ENCODE measurements around the gene RNU6-9.

RNU6-9 gene

DNA sequence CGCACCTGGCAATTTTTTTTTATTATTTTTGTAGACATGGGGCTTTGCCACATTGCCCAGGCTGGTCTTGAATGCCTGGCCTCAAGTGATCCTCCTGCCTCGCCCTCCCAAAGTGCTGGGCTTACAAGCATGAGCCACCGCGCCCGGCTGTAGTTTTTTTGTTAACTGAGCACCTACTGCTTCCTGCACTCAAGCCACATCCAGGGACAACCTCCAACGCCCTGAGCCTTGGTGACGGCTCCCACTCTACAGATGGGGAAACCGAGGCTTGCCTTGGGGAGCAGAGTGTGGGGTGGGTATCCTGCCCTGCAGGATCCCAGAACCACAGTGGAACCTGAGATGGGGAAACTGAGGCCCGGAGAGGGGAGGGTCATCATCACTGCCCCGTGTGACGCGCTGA is 38.1 kb upstream of the RNU6-9 start:
- no peaks in the 10 kb centered on the region for H3K36me3 Mint-ChIP-seq
- H3K9me3 Mint-ChIP-seq, result peaks cover 0 to 1% of the 10 kb centered on the region in 2 donors
- H3K4me1 Mint-ChIP-seq, result peaks cover 0 to 7% of the 10 kb centered on the region in 2 donors
- H3K27me3 Mint-ChIP-seq, result peaks cover 20 to 46% of the 10 kb centered on the region in 2 donors
- DNase-seq (no peak), ATAC-seq (replicated peaks) (no peak)
- H3K27ac Mint-ChIP-seq, result no peak overlapping the region
- no peak overlapping the region for H3K4me3 Mint-ChIP-seq

DNA sequence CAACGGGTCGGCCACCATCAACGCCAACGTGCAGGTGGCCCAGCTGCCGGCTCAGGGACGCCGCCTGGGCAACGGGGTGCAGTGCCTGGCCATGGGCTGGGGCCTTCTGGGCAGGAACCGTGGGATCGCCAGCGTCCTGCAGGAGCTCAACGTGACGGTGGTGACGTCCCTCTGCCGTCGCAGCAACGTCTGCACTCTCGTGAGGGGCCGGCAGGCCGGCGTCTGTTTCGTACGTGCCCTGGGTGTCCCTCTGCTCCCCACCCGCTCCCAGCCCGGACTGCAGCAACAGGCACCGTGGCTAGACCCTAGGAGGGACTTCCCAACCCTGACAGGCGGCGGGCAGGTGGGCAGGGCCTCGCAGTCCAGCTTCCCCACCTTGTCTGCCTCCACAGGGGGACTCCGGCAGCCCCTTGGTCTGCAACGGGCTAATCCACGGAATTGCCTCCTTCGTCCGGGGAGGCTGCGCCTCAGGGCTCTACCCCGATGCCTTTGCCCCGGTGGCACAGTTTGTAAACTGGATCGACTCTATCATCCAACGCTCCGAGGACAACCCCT is 37.6 kb upstream of the RNU6-9 start:
- peaks cover 0 to 1% of the 10 kb centered on the region in 2 donors for H3K9me3 Mint-ChIP-seq
- no peaks in the 10 kb centered on the region for H3K36me3 Mint-ChIP-seq
- no peak overlapping the region for H3K27ac Mint-ChIP-seq
- ATAC-seq (replicated peaks) (no peak), DNase-seq (no peak)
- H3K4me1 Mint-ChIP-seq, result peaks cover 0 to 7% of the 10 kb centered on the region in 2 donors
- H3K4me3 Mint-ChIP-seq, result no peak overlapping the region
- peaks cover 16 to 42% of the 10 kb centered on the region in 2 donors for H3K27me3 Mint-ChIP-seq

DNA sequence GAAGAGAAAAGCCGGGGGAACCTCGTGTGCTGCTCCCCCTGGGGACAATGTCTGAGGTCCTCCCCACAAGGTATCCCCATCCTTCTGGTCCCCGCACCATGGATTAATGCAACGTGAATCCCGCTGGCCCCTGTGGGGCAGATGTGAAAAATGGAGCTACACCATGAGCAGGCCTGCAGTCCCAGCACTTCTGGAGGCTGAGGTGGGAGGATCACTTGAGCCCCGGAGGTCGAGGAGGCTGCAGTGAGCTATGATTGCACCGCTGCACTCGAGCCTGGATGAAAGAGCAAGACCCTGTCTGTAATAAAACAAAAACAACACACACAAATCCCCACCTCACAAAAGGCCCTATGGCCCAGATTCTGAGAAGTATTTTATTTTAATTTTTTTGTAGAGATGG is 35.0 kb upstream of the RNU6-9 start:
- no peak for ATAC-seq (replicated peaks)
- H3K4me3 Mint-ChIP-seq, result no peak overlapping the region
- H3K4me1 Mint-ChIP-seq, result peaks cover 6 to 17% of the 10 kb centered on the region in 2 donors
- no peak for DNase-seq
- no peak overlapping the region for H3K27ac Mint-ChIP-seq
- H3K27me3 Mint-ChIP-seq, result peaks cover 11 to 34% of the 10 kb centered on the region in 2 donors
- no peaks in the 10 kb centered on the region for H3K36me3 Mint-ChIP-seq
- peaks cover 0 to 1% of the 10 kb centered on the region in 2 donors for H3K9me3 Mint-ChIP-seq

DNA sequence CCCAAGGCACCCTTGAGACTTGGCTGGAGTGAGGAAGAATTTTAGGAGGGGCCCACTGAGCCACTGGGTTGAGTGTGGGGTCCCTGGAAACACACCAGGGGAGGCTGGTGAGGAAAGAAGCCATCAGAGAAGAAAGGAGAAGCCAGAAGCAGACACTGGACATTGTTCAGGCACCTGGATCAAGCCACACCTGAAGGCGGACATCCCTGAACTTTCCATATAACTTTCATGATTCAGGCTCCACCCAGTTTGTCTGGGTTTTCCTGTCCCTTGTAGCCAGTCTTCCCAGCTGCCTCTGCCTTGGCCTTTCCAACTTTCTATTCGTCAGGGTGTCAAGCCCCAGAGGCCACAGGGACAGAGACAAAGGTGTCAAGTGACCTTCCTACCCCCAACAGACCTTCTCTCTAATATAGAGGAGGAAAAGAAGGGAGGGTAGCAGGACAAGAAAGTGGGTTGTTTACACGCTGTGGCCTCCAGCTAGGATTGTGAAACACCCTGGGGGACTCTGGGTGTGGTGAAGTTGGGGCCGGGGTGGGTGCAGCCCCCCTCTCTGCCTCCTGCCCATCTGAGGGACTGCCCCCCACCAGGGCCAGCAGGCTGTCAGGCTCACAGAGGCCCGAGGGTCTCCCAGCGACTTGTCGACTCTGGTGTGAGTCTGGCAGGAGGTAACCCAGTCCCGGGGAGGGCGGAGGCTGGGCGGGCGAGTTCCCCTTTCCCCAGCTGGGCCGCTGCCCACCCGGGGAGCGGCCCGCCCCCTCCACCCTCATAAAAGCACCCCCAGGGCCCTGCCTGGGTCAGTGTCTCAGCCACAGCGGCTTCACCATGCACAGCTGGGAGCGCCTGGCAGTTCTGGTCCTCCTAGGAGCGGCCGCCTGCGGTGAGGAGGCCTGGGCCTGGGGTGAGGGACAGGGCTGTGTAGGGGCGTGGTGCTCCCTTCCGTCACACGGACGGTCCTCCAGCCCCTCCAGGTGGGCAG is 34.1 kb upstream of the RNU6-9 start, which contains the start of gene CFD:
CFD (plus strand) TSS at position 797 of the 976 bp plus-strand sequence; CDS start at position 823, 26 bp downstream.
- Mint-ChIP-seq H3K9me3 (peaks cover 0 to 1% of the 10 kb centered on the region in 2 donors), H3K4me1 (peaks cover 10 to 26% of the 10 kb centered on the region in 2 donors), H3K27ac (no peak within 1 kb of the TSS), H3K27me3 (peaks cover 11 to 34% of the 10 kb centered on the region in 2 donors), H3K36me3 (no peaks in the 10 kb centered on the region), H3K4me3 (peak within 1 kb of the TSS; percentile 67 to 72)
- no peak for ATAC-seq (replicated peaks)
- no peak for DNase-seq

DNA sequence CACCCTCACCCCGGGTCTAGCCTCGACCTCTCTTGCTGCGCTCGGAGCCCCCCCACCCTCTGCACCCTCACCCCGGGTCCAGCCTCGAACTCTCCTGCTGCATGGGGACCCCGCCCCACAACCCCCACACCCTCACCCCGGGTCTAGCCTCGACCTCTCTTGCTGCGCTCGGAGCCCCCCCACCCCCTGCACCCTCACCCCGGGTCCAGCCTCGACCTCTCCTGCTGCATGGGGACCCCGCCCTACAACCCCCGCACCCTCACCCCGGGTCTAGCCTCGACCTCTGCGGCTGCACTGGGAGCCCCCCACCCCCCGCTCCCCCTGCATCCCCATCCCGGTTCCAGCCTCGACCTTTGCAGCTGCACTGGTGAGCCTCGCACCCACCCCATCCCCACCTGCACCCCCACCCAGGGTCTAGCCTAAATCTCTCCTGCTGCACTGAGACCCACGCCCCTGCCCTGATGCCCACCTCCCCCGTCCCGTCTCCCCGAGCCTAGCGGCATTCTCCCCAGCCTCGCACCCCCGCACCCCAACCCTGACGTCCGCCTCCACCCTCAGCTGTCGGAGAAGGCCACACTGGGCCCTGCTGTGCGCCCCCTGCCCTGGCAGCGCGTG is 32.0 kb upstream of the RNU6-9 start:
- H3K27ac Mint-ChIP-seq, result peak overlapping the region; percentile 37
- peak overlapping the region; percentile 33 to 57 for H3K4me3 Mint-ChIP-seq
- peaks cover 0 to 4% of the 10 kb centered on the region in 2 donors for H3K36me3 Mint-ChIP-seq
- peaks cover 10 to 27% of the 10 kb centered on the region in 2 donors for H3K4me1 Mint-ChIP-seq
- no peak for ATAC-seq (replicated peaks)
- peaks cover 0 to 1% of the 10 kb centered on the region in 2 donors for H3K9me3 Mint-ChIP-seq
- H3K27me3 Mint-ChIP-seq, result peaks cover 11 to 34% of the 10 kb centered on the region in 2 donors
- DNase-seq, result no peak

DNA sequence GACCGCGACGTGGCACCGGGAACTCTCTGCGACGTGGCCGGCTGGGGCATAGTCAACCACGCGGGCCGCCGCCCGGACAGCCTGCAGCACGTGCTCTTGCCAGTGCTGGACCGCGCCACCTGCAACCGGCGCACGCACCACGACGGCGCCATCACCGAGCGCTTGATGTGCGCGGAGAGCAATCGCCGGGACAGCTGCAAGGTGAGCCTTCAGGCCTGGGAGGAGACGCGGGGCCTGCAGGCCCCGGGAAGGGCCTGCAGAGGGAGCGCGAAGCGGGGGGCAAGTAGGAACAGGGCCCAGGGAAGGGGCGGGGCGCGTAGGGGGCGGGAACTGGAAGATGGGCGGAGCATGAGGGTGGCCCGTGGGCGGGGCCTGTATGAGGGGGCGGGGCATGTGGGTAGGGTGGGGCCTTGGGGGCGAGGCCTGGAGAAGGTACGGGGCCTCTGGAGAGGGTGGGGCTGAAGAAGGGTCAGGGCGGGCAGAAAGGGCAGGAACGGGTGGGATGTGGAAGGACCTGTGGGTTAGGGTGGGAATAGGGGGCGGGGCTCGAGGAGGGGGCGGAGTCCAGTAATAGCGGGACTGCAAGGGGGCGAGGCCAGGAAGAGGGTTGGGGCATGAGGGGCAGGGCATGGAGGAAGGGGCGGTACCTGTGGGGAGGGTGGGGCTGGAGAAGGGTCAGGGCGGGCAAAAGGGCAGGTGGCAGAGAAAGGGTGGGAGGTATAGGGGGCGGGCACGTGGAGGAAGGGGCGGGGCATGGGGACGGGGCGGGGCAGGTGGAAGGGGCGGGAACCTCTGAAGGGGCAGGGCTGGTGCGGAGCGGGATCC is 31.3 kb upstream of the RNU6-9 start:
- peaks cover 10 to 27% of the 10 kb centered on the region in 2 donors for H3K4me1 Mint-ChIP-seq
- ATAC-seq (replicated peaks) (peak; percentile 26 to 33), DNase-seq (no peak)
- H3K4me3 Mint-ChIP-seq, result peak overlapping the region; percentile 67 to 70
- H3K27ac Mint-ChIP-seq, result peak overlapping the region; percentile 77
- peaks cover 11 to 34% of the 10 kb centered on the region in 2 donors for H3K27me3 Mint-ChIP-seq
- peaks cover 0 to 1% of the 10 kb centered on the region in 2 donors for H3K9me3 Mint-ChIP-seq
- peaks cover 0 to 4% of the 10 kb centered on the region in 2 donors for H3K36me3 Mint-ChIP-seq

DNA sequence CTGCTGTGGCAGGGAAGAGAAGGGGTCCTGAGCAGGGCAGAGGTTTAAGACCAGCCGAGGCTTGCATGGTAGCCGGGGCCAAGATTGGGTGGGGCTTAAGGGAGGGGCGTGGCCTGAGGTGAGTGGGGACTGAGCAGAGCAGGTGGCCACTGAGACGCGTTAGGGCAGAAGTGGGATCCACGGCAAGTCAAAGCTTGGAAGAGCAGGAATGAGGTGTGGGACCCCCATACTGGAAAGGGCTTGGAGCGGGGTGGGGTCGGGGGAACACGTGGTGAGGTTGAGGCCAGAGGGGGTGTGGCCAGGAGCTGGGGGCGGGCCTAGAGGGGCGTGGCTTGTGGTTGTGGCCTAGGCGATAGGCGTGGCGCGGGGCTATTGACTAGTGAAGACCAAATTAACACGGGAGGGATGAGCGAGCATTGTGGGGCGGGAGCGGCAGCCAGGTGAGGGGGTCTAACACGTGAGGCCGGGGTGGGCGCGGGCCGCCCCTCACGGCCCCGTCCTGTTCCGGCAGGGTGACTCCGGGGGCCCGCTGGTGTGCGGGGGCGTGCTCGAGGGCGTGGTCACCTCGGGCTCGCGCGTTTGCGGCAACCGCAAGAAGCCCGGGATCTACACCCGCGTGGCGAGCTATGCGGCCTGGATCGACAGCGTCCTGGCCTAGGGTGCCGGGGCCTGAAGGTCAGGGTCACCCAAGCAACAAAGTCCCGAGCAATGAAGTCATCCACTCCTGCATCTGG is 30.5 kb upstream of the RNU6-9 start:
- H3K4me1 Mint-ChIP-seq, result peaks cover 10 to 32% of the 10 kb centered on the region in 2 donors

DNA sequence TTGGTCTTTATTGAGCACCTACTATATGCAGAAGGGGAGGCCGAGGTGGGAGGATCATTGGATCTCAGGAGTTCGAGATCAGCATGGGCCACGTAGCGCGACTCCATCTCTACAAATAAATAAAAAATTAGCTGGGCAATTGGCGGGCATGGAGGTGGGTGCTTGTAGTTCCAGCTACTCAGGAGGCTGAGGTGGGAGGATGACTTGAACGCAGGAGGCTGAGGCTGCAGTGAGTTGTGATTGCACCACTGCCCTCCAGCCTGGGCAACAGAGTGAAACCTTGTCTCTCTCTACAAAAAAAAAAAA is 30.0 kb upstream of the RNU6-9 start:
- H3K9me3 Mint-ChIP-seq, result no peaks in the 10 kb centered on the region
- peaks cover 10 to 25% of the 10 kb centered on the region in 2 donors for H3K27me3 Mint-ChIP-seq
- H3K27ac Mint-ChIP-seq, result peak overlapping the region; percentile 86
- peaks cover 9 to 11% of the 10 kb centered on the region in 2 donors for H3K36me3 Mint-ChIP-seq
- H3K4me3 Mint-ChIP-seq, result peak overlapping the region; percentile 64 to 74
- no peak for DNase-seq
- ATAC-seq (replicated peaks), result no peak
- peaks cover 10 to 32% of the 10 kb centered on the region in 2 donors for H3K4me1 Mint-ChIP-seq

More for the DNA sequence above, 30.5 kb upstream of the RNU6-9 start:
- ATAC-seq (replicated peaks) (peak; percentile 52 to 59), DNase-seq (peak; percentile 54)
- peak overlapping the region; percentile 86 for H3K27ac Mint-ChIP-seq
- peaks cover 6 to 10% of the 10 kb centered on the region in 2 donors for H3K36me3 Mint-ChIP-seq
- peaks cover 11 to 30% of the 10 kb centered on the region in 2 donors for H3K27me3 Mint-ChIP-seq
- peak overlapping the region; percentile 70 to 74 for H3K4me3 Mint-ChIP-seq
- H3K9me3 Mint-ChIP-seq, result no peaks in the 10 kb centered on the region

DNA sequence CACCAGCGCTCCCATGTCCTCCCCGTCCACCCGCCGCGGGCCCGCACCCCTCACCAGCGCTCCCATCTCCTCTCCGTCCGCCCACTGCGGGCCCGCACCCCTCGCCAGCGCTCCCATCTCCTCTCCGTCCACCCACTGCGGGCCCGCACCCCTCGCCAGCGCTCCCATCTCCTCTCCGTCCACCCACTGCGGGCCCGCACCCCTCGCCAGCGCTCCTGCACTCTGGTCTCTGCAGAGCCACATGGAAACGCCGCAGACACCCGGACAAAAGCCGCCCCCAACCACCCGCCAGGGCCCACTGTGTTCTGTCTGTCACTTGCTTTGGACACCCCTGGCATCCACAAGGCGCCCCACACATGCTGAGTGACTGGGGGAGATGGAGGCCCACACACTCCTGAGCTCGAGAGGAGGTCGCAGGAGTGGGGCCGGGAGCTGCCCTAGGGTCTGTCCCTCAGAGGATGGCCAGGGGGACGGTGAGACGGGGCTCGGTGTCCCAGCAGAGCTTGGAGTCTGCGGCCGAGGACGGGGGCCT is 26.4 kb upstream of the RNU6-9 start:
- DNase-seq, result no peak
- no peak for ATAC-seq (replicated peaks)
- H3K4me1 Mint-ChIP-seq, result peaks cover 12 to 25% of the 10 kb centered on the region in 2 donors
- H3K27ac Mint-ChIP-seq, result no peak overlapping the region
- peaks cover 5 to 8% of the 10 kb centered on the region in 2 donors for H3K27me3 Mint-ChIP-seq
- peaks cover 32 to 39% of the 10 kb centered on the region in 2 donors for H3K36me3 Mint-ChIP-seq
- no peak overlapping the region for H3K4me3 Mint-ChIP-seq
- peaks cover 0 to 1% of the 10 kb centered on the region in 2 donors for H3K9me3 Mint-ChIP-seq

DNA sequence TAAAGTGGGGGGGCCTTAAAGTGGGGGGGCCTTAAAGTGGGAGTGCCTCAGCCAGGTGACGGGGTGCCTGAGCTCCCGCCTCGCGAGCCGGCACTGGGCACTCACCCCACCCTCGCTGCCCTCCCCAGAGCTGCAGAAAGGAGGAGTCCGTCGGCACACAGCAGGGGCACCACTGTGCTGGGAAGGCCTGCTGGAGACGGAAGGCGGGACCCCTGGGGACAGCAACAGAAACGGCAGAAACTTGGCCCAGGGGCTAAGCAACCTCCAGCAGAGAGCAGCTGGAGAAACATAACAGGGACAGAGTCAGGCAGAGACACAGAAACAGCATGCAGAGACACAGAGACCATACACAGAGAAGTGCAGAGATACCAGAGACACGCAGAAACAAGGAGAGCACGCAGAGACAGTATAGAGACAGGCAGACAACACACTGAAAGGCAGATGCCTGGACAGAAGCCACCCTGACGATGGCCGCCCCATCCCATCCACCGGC is 25.9 kb upstream of the RNU6-9 start:
- Mint-ChIP-seq H3K4me3 (no peak overlapping the region), H3K36me3 (peaks cover 36 to 41% of the 10 kb centered on the region in 2 donors), H3K27me3 (peaks cover 5 to 7% of the 10 kb centered on the region in 2 donors), H3K9me3 (peaks cover 0 to 1% of the 10 kb centered on the region in 2 donors), H3K27ac (peak overlapping the region; percentile 60), H3K4me1 (peaks cover 16 to 28% of the 10 kb centered on the region in 2 donors)
- ATAC-seq (replicated peaks) (no peak), DNase-seq (no peak)

DNA sequence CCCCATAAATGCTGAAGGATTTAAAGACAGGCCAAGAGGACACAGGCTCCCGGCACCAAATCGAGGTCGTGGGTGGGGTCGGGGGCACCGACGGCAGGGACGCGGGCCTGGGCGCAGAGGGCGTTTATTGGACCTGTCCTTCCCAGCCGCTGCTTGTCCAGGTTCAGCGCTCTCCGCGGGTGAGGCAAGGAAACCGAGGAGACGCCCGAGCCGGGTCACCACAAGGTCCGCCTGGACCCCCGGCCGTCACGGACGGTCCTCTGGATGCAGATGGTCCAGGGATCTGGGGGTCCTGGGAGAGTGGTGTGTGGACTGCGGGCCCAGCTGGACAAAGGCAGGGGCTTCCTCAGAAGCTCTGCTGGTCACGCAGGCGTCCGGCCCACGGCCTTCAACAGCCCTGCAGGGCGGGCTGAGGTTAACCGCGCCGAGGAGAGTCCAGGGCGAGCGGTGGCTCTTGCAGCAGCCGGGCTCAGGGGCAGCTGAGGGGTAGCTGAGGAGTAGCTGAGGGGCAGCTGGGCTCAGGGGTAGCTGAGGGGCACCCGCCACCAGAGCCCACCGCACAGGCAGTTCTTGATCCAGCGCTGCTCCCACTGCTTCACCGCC is 25.3 kb upstream of the RNU6-9 start:
- DNase-seq (no peak), ATAC-seq (replicated peaks) (no peak)
- no peak overlapping the region for H3K4me3 Mint-ChIP-seq
- peak overlapping the region; percentile 60 for H3K27ac Mint-ChIP-seq
- peaks cover 0 to 1% of the 10 kb centered on the region in 2 donors for H3K9me3 Mint-ChIP-seq
- peaks cover 0 to under 1% of the 10 kb centered on the region in 2 donors for H3K27me3 Mint-ChIP-seq
- peaks cover 16 to 28% of the 10 kb centered on the region in 2 donors for H3K4me1 Mint-ChIP-seq
- H3K36me3 Mint-ChIP-seq, result peaks cover 40 to 41% of the 10 kb centered on the region in 2 donors

DNA sequence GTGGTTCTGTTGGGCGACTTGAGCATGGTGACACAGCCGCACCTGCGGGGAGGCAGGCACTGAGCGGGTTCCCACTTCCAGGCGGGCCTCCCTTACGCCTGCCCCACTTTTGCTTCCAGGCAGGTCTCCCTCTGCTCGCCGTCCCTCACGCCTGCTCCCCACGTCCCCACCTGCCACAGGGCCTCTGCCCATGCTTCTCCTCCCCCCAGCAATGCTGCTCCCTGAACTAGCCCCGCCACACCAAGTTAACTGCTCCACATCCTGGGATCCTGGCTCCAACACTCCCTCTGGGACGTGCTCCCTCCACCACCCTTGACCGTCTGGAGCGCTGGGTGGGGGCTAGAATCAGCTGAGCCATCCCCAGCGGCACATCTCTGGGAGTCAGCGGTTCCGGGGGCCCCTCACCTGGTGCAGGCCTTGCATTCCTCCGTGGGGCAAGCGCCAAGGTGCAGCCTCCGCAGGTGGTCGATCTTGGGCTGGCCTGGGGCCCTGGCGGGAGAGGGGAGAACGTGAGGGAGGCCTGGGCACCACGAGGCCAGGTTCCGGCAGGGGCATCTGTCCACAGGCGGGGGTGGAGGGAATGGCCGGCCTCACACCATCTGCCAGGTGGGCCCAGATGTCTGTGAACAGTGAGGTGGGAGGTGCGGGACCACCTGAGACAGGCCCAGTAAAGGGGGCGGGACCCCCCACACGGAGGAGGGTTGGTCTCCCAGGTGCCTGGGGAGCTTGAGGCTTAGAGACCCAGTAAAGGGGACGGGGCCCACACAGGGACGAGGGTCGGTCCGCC is 24.6 kb upstream of the RNU6-9 start:
- DNase-seq (no peak), ATAC-seq (replicated peaks) (no peak)
- no peaks in the 10 kb centered on the region for H3K27me3 Mint-ChIP-seq
- peaks cover 14 to 22% of the 10 kb centered on the region in 2 donors for H3K4me1 Mint-ChIP-seq
- no peak overlapping the region for H3K27ac Mint-ChIP-seq
- H3K36me3 Mint-ChIP-seq, result peaks cover 40 to 41% of the 10 kb centered on the region in 2 donors
- H3K4me3 Mint-ChIP-seq, result no peak overlapping the region
- H3K9me3 Mint-ChIP-seq, result peaks cover 0 to 1% of the 10 kb centered on the region in 2 donors
